H1 (cell line): Measurements from ENCODE around the gene CDC42EP5. TPM values are rescaled to one million over a fixed set of nuclear protein-coding genes. Genes with fewer than 3 reads are reported as not detected.
"Not testable (repeated sequence)": the region's sequence is repeated elsewhere in the genome, so short reads cannot be mapped to it uniquely, and the experiment has no call there.

Experiments used
- CTCF ChIA-PET: fragments of 300-600 bp; sonication (Branson Sonifier 250); formaldehyde crosslinking; loops from one replicate; lab custom pipeline; 2021; ENCODE audit not compliant: partially characterized antibody; lab: Charles Lee
- POLR2A ChIA-PET: fragments of 300-600 bp; sonication (Branson Sonifier 250); formaldehyde crosslinking; loops from one replicate; lab custom pipeline; 2021; ENCODE audit warnings: inconsistent platforms; ENCODE audit not compliant: partially characterized antibody; lab: Charles Lee
- DNase-seq, 2 experiments: peaks; one replicate each; pipeline versions ENCODE4 v3.0.0 to v3.0.0-alpha.2; 2010 to 2022; ENCODE audit warnings: low spot score in 2 of 2, low read depth in 1 of 2, mixed read lengths in 1 of 2
- FAIRE-seq: peaks from 2 replicates; lab custom pipeline; 2011; peaks lifted over from hg19 to GRCh38; lab: Jason Lieb, UNC
- H2AFZ ChIP-seq: 2 replicates; pipeline ENCODE4 v1.8.1; 2012; ENCODE audit warnings: low read length, inconsistent platforms
- H2AK5ac ChIP-seq: 2 replicates; pipeline ENCODE4 v1.6.1; 2013; ENCODE audit warnings: low read depth, low read length
- H2BK120ac ChIP-seq: replicated peaks from 2 replicates; pipeline ENCODE3; 2013; ENCODE audit warnings: low read depth, low read length, inconsistent platforms
- H2BK12ac ChIP-seq: 2 replicates; pipeline ENCODE4 v1.6.1; 2013; ENCODE audit warnings: low read depth, low read length
- H2BK15ac ChIP-seq: 2 replicates; pipeline ENCODE4 v1.6.1; 2013; ENCODE audit warnings: low read length
- H2BK20ac ChIP-seq: 2 replicates; pipeline ENCODE4 v1.6.1; 2013; ENCODE audit warnings: low read length
- H2BK5ac ChIP-seq: 2 replicates; pipeline ENCODE4 v1.6.1; 2013; ENCODE audit warnings: low read depth, low read length
- H3K14ac ChIP-seq: 2 replicates; pipeline ENCODE4 v1.6.1; 2013; ENCODE audit warnings: inconsistent platforms; ENCODE audit not compliant: insufficient read length
- H3K18ac ChIP-seq: 2 replicates; pipeline ENCODE4 v1.6.1; 2013; ENCODE audit warnings: low read length; ENCODE audit errors: extremely low read depth
- H3K23ac ChIP-seq: 2 replicates; pipeline ENCODE4 v1.6.1; 2013; ENCODE audit warnings: inconsistent platforms; ENCODE audit not compliant: insufficient read length
- H3K23me2 ChIP-seq: 2 replicates; pipeline ENCODE4 v1.6.1; 2013; ENCODE audit warnings: low read depth, low read length
- H3K27ac ChIP-seq: 2 replicates; pipeline ENCODE4 v1.6.1; 2011; ENCODE audit warnings: low read depth, low read length, inconsistent platforms
- H3K27me3 ChIP-seq, 4 experiments: replicated peaks in 1 of 4; 1 replicate in 1 of 4; 2 replicates in 3 of 4; pipeline versions ENCODE4 v1.6.1 to v1.8.1; 2011 to 2013; ENCODE audit warnings: low read length in 3 of 4, mild to moderate bottlenecking in 3 of 4, inconsistent platforms in 2 of 4, mixed read lengths in 2 of 4, moderate library complexity in 1 of 4; ENCODE audit not compliant: control insufficient read depth in 3 of 4, insufficient read depth in 3 of 4; ENCODE audit errors: extremely low read depth in 1 of 4
- H3K36me3 ChIP-seq, 4 experiments: 2 replicates each; pipeline versions ENCODE4 v1.6.1 to v1.8.1; 2011 to 2013; ENCODE audit warnings: mild to moderate bottlenecking in 4 of 4, low read length in 3 of 4, moderate library complexity in 2 of 4, control low read depth in 1 of 4, inconsistent platforms in 1 of 4; ENCODE audit not compliant: insufficient read depth in 4 of 4, control insufficient read depth in 2 of 4
- H3K4ac ChIP-seq: replicated peaks from 2 replicates; pipeline ENCODE3; 2013; ENCODE audit warnings: low read length, low read depth, mixed read lengths, inconsistent platforms; ENCODE audit not compliant: insufficient read length
- H3K4me1 ChIP-seq, 4 experiments: replicated peaks in 1 of 4; 1 replicate in 1 of 4; 2 replicates in 3 of 4; pipeline versions ENCODE4 v1.6.1 to v1.8.1; 2011 to 2013; ENCODE audit warnings: low read length in 3 of 4, inconsistent platforms in 2 of 4, mixed read lengths in 1 of 4; ENCODE audit not compliant: insufficient read depth in 4 of 4, control insufficient read depth in 3 of 4
- H3K4me2 ChIP-seq, 2 experiments: 2 replicates each; pipeline versions ENCODE4 v1.6.1 to v1.8.1; 2011 to 2013; ENCODE audit warnings: low read depth in 2 of 2, low read length in 2 of 2, control low read depth in 1 of 2, inconsistent platforms in 1 of 2, mild to moderate bottlenecking in 1 of 2; ENCODE audit not compliant: insufficient read depth in 1 of 2
- H3K4me3 ChIP-seq, 4 experiments: fragments of 200-600, 300-600 bp in 1 of 4; sonication (generic), shearing (Covaris generic), sonication (Bioruptor Twin) in 1 of 4; 2 replicates each; pipeline versions ENCODE4 v1.5.1 to v1.8.1; 2011 to 2016; ENCODE audit warnings: low read length in 4 of 4, low read depth in 3 of 4, control low read depth in 2 of 4, inconsistent platforms in 2 of 4, mild to moderate bottlenecking in 2 of 4, mixed read lengths in 1 of 4, moderate library complexity in 1 of 4; ENCODE audit not compliant: insufficient read depth in 2 of 4; ENCODE audit errors: extremely low read depth in 1 of 4
- H3K56ac ChIP-seq: replicated peaks from 2 replicates; pipeline ENCODE3; 2013; ENCODE audit warnings: low read depth, mild to moderate bottlenecking, mixed read lengths, low read length, inconsistent platforms; ENCODE audit not compliant: insufficient read length
- H3K79me1 ChIP-seq: 2 replicates; pipeline ENCODE4 v1.6.1; 2013; ENCODE audit warnings: low read depth, low read length, control low read depth
- H3K79me2 ChIP-seq, 2 experiments: 2 replicates each; pipeline versions ENCODE4 v1.6.1 to v1.8.1; 2012 to 2013; ENCODE audit warnings: low read length in 2 of 2, mild to moderate bottlenecking in 2 of 2, inconsistent platforms in 1 of 2; ENCODE audit not compliant: insufficient read depth in 2 of 2, control insufficient read depth in 1 of 2
- H3K9ac ChIP-seq, 4 experiments: replicated peaks in 1 of 4; 1 replicate in 1 of 4; 2 replicates in 3 of 4; pipeline versions ENCODE4 v1.6.1 to v1.8.1; 2011 to 2013; ENCODE audit warnings: low read depth in 3 of 4, low read length in 3 of 4, control low read depth in 2 of 4, mild to moderate bottlenecking in 2 of 4, moderate library complexity in 2 of 4, inconsistent platforms in 1 of 4; ENCODE audit errors: extremely low read depth in 1 of 4
- H3K9me3 ChIP-seq, 2 experiments: 2 replicates each; pipeline versions ENCODE4 v1.6.1 to v1.8.1; 2012 to 2013; ENCODE audit warnings: mild to moderate bottlenecking in 2 of 2, moderate library complexity in 2 of 2, control low read depth in 1 of 2, inconsistent platforms in 1 of 2, low read depth in 1 of 2, low read length in 1 of 2, mixed read lengths in 1 of 2; ENCODE audit not compliant: insufficient read depth in 2 of 2
- H4K20me1 ChIP-seq, 2 experiments: replicated peaks in 1 of 2; 2 replicates each; pipeline versions ENCODE3 to v1.8.1; 2011 to 2013; ENCODE audit warnings: inconsistent platforms in 2 of 2, low read length in 2 of 2, mild to moderate bottlenecking in 1 of 2; ENCODE audit not compliant: insufficient read depth in 2 of 2, control insufficient read depth in 1 of 2
- H4K5ac ChIP-seq: 2 replicates; pipeline ENCODE4 v1.6.1; 2013; ENCODE audit warnings: low read length, low read depth, mixed read lengths, inconsistent platforms; ENCODE audit not compliant: insufficient read length
- H4K8ac ChIP-seq: 2 replicates; pipeline ENCODE4 v1.8.0; 2013; ENCODE audit warnings: mild to moderate bottlenecking, moderate library complexity, low read length, inconsistent platforms; ENCODE audit not compliant: insufficient read depth; ENCODE audit errors: extremely low read depth
- H4K91ac ChIP-seq: replicated peaks from 2 replicates; pipeline ENCODE3; 2013; ENCODE audit warnings: low read length, mixed read lengths, inconsistent platforms; ENCODE audit not compliant: insufficient read length
- BRCA1 ChIP-seq: IDR thresholded peaks from 2 replicates; pipeline ENCODE4 v1.6.1; 2012; ENCODE audit warnings: low read depth, low read length, improper control_type of control experiment
- EGR1 ChIP-seq: IDR thresholded peaks from 2 replicates; pipeline ENCODE4 v1.6.1; 2011; ENCODE audit warnings: low read depth, low read length, borderline replicate concordance
- WGBS, 2 experiments: shearing (Covaris generic) in 1 of 2; methylation state at CpG; one replicate each; pipeline versions ENCODE4 v1.1.6 to v1.1.7; 2013 to 2015; ENCODE audit warnings: low lambda C conversion rate in 2 of 2, mixed read lengths in 2 of 2, inconsistent platforms in 1 of 2, low coverage in 1 of 2, missing lambda C conversion rate in 1 of 2; ENCODE audit not compliant: insufficient replicate concordance in 2 of 2, insufficient coverage in 1 of 2, insufficient read length in 1 of 2; ENCODE audit errors: extremely low coverage in 1 of 2, missing lambda C conversion rate in 1 of 2; 5-methylcytosine and 5-hydroxymethylcytosine counted together
- polyA plus RNA-seq, 7 experiments: library from polyadenylated mRNA; depleted of rRNA in 3 of 7; stranded (reverse) in 5 of 7; unstranded in 2 of 7; fragments of >200 nt in 5 of 7; fragments of 200-250 nt in 2 of 7; gene quantifications; 1 replicate in 5 of 7; 2 replicates in 1 of 7; 4 replicates in 1 of 7; pipeline versions ENCODE4 v1.2.1 to v1.2.3, GENCODE V29; 2011 to 2013; ENCODE audit warnings: missing spikeins in 2 of 7, mixed read lengths in 2 of 7
- total RNA-seq: library from RNA; stranded (reverse); fragmentation: NEBNext Ultra II Directional; extraction: Animal tissue kit (Norgen Biotek cat#: 25700); gene quantifications from 2 replicates; pipeline ENCODE4 v1.2.1, GENCODE V29; 2021

CDC42EP5 gene
- total and polyA plus RNA-seq, 2 of the 8 experiments (the other 6 are each of a cell fraction or from before 2014, with no cell fraction given), result 1.8 to 2.1 TPM

DNA sequence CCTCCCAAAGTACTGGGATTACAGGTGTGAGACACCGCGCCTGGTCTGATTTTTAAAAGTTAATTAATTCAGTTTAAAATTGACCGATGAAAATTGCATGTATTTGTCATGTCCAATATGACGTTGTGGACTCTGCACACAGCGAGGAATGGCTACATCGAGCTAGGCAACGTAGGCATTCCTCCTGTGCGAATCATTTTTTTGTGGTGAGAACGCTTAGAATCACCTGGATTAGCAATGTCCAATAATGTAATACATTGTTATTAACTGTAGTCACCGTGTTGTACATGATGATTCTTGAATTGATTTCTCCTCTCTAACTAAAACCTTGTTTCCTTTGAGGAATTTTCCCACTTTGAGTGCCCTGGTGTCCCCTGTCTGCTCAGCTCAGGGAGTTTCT, 33.0 kb upstream of the CDC42EP5 start:
- H3K36me3 ChIP-seq, result no peaks in the 10 kb centered on the region
- no peak overlapping the region for H3K23ac ChIP-seq
- no peak overlapping the region for H3K4me2 ChIP-seq
- 66% methylated on average over 10 of the region's 10 CpGs; no CpG with 5 or more reads in 1 of the 2 experiments for WGBS, 2 experiments
- H2BK15ac ChIP-seq, result no peak overlapping the region
- ChIA-PET POLR2A (no interaction called here), CTCF (no interaction called here)
- H3K23me2 ChIP-seq, result no peaks in the 10 kb centered on the region
- H2BK20ac ChIP-seq, result no peak overlapping the region
- H2BK120ac ChIP-seq, result no peak overlapping the region
- H3K79me2 ChIP-seq, result no peaks in the 10 kb centered on the region
- no peak overlapping the region for H4K5ac ChIP-seq
- H3K9me3 ChIP-seq, result peaks cover 22 to 50% of the 10 kb centered on the region in 2 experiments
- no peak overlapping the region for H3K14ac ChIP-seq
- H4K91ac ChIP-seq, result no peak overlapping the region
- no peaks in the 10 kb centered on the region; a peak in 1 of 7 replicates for H3K4me1 ChIP-seq
- no peak overlapping the region for H3K4me3 ChIP-seq
- DNase-seq (no peak), FAIRE-seq (no peak)
- H3K27ac ChIP-seq, result no peak overlapping the region
- no peak overlapping the region for H2AK5ac ChIP-seq
- no peak overlapping the region for H3K9ac ChIP-seq
- no peaks in the 10 kb centered on the region for H3K27me3 ChIP-seq
- H2AFZ ChIP-seq, result no peak overlapping the region
- no peak overlapping the region for H3K4ac ChIP-seq
- H3K79me1 ChIP-seq, result no peaks in the 10 kb centered on the region
- no peak overlapping the region for H4K8ac ChIP-seq
- no peaks in the 10 kb centered on the region for H4K20me1 ChIP-seq
- no peak overlapping the region for H3K18ac ChIP-seq
- H2BK12ac ChIP-seq, result no peak overlapping the region
- H2BK5ac ChIP-seq, result no peak overlapping the region
- TF ChIP-seq BRCA1, result no peak
- no peak for TF ChIP-seq EGR1
- TF ChIP-seq, all 59 proteins: peak for 0
- H3K56ac ChIP-seq, result no peak overlapping the region

DNA sequence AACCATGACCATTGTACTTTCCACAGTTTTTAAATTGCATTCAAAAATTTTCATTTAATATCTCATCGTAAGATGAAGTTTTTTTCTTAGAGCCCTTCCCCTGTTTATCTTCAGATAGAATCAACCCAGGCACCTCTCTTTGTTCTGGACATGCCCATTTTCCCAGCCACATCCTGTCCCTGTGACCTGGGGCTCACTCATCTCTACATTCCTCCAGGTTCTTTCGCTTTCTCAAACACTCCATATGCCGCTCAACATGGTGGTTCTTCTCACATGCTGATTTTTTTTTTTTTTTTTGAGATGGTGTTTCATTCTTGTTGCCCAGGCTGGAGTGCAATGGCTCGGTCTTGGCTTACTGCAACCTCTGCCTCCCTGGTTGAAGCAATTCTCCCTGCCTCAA, 32.4 kb upstream of the CDC42EP5 start:
- DNase-seq, H2BK120ac ChIP-seq, H4K5ac ChIP-seq, H3K36me3 ChIP-seq, H3K23me2 ChIP-seq, H3K27ac ChIP-seq, H3K4me3 ChIP-seq, H3K4me1 ChIP-seq, H4K91ac ChIP-seq, H4K8ac ChIP-seq, H3K9ac ChIP-seq, H3K14ac ChIP-seq, H3K79me2 ChIP-seq, H2BK12ac ChIP-seq, H2BK5ac ChIP-seq, H3K79me1 ChIP-seq, H2AFZ ChIP-seq, H3K4ac ChIP-seq, H3K56ac ChIP-seq, H2BK20ac ChIP-seq, H2AK5ac ChIP-seq, H3K23ac ChIP-seq, H3K4me2 ChIP-seq, H2BK15ac ChIP-seq, H3K27me3 ChIP-seq, H4K20me1 ChIP-seq, FAIRE-seq, POLR2A ChIA-PET, H3K18ac ChIP-seq, CTCF ChIA-PET: not testable (repeated sequence)
- peaks cover 27 to 54% of the 10 kb centered on the region in 2 experiments for H3K9me3 ChIP-seq
- 71% methylated on average over 4 of the region's 4 CpGs; no CpG with 5 or more reads in 1 of the 2 experiments for WGBS, 2 experiments
